ENCODE results near the gene FAM83G.

The FAM83G gene

GRCh38 chr17:18970582-18971480 lies 33.7 kb downstream of the FAM83G start:
- in situ Hi-C loops (cut with MboI; ENCODE audit: low sequenced_read_pairs) = no loop called here

- in situ Hi-C loops (cut with MboI; ENCODE audit: low sequenced_read_pairs) = no loop called here
Measured at GRCh38 chr17:18968945-18969887, 35.3 kb downstream of the FAM83G start.

- in situ Hi-C loops (cut with MboI; ENCODE audit: low sequenced_read_pairs) = no loop called here
Measured at GRCh38 chr17:18968345-18968744, 36.2 kb downstream of the FAM83G start.

GRCh38 chr17:18967916-18968315 lies 36.6 kb downstream of the FAM83G start:
- in situ Hi-C loops (cut with MboI; ENCODE audit: low sequenced_read_pairs) = no loop called here

- in situ Hi-C loops (cut with MboI; ENCODE audit: low sequenced_read_pairs) = no loop called here
Measured at GRCh38 chr17:18966831-18967624, 37.5 kb downstream of the FAM83G start.

GRCh38 chr17:18965530-18966236 lies 38.9 kb downstream of the FAM83G start:
- in situ Hi-C loops (cut with MboI; ENCODE audit: low sequenced_read_pairs) = no loop called here

- in situ Hi-C loops (cut with MboI; ENCODE audit: low sequenced_read_pairs) = no loop called here
Measured at GRCh38 chr17:18964550-18964949, 40.0 kb downstream of the FAM83G start.

GRCh38 chr17:18964018-18964351 lies 40.6 kb downstream of the FAM83G start:
- in situ Hi-C loops (cut with MboI; ENCODE audit: low sequenced_read_pairs) = no loop called here

GRCh38 chr17:18963126-18964017 lies 41.2 kb downstream of the FAM83G start:
- in situ Hi-C loops (cut with MboI; ENCODE audit: low sequenced_read_pairs) = no loop called here

GRCh38 chr17:18962494-18962815 lies 42.1 kb downstream of the FAM83G start:
- in situ Hi-C loops (cut with MboI; ENCODE audit: low sequenced_read_pairs) = no loop called here

GRCh38 chr17:18961634-18962493 lies 42.7 kb downstream of the FAM83G start:
- in situ Hi-C loops (cut with MboI; ENCODE audit: low sequenced_read_pairs) = no loop called here

- in situ Hi-C loops (cut with MboI; ENCODE audit: low sequenced_read_pairs) = no loop called here
Measured at GRCh38 chr17:18960803-18961511, 43.6 kb downstream of the FAM83G start.

- in situ Hi-C loops (cut with MboI; ENCODE audit: low sequenced_read_pairs) = no loop called here
Measured at GRCh38 chr17:18960241-18960665, 44.3 kb downstream of the FAM83G start.

GRCh38 chr17:18959845-18960240 lies 44.7 kb downstream of the FAM83G start:
- in situ Hi-C loops (cut with MboI; ENCODE audit: low sequenced_read_pairs) = no loop called here

- in situ Hi-C loops (cut with MboI; ENCODE audit: low sequenced_read_pairs) = no loop called here
Measured at GRCh38 chr17:18959071-18959844, 45.3 kb downstream of the FAM83G start.

GRCh38 chr17:18958611-18959010 lies 46.0 kb downstream of the FAM83G start:
- in situ Hi-C loops (cut with MboI; ENCODE audit: low sequenced_read_pairs) = no loop called here

- in situ Hi-C loops (cut with MboI; ENCODE audit: low sequenced_read_pairs) = no loop called here
Measured at GRCh38 chr17:18957831-18958230, 46.7 kb downstream of the FAM83G start.
